ENCODE measurements around the gene PARD3B. TPM values are rescaled to one million over a fixed set of nuclear protein-coding genes. Genes with fewer than 3 reads are reported as not detected.

PARD3B gene
- total and polyA plus RNA-seq, 2 of the 8 experiments (the other 6 are each of a cell fraction or from before 2014, with no cell fraction given) = 1.2 to 5.7 TPM

GRCh38 chr2:205425102-205425501, 879.8 kb downstream of the PARD3B start:
- FAIRE-seq (no peak), DNase-seq (ENCODE audit: low read depth in 1 of 2, low spot score in 2 of 2) (no peak)
- H3K4me2 ChIP-seq (ENCODE audit: insufficient read depth in 1 of 2, low read depth in 2 of 2, low read length in 2 of 2) = no peak overlapping the region
- ChIA-PET CTCF (ENCODE audit: partially characterized antibody) (interaction anchor here (0.8 to 1.1 kb wide), 3 partner anchors 16 to 186 kb away, joined by 3 read pairs; no protein-coding TSS in a partner anchor), POLR2A (ENCODE audit: partially characterized antibody) (no interaction called here)
- H3K79me2 ChIP-seq (ENCODE audit: control insufficient read depth in 1 of 2, insufficient read depth in 2 of 2, low read length in 2 of 2) = no peaks in the 10 kb centered on the region
- peaks cover 0 to 2% (median 0%) of the 10 kb centered on the region in 4 experiments; a peak in 1 of 7 replicates for H3K4me1 ChIP-seq (replicated peaks in 1 of 4; ENCODE audit: control insufficient read depth in 3 of 4, insufficient read depth in 4 of 4, low read length in 3 of 4)
- H2BK5ac ChIP-seq (ENCODE audit: low read depth, low read length) = no peak overlapping the region
- no peaks in the 10 kb centered on the region for H4K20me1 ChIP-seq (replicated peaks in 1 of 2; ENCODE audit: control insufficient read depth in 1 of 2, insufficient read depth in 2 of 2, low read length in 2 of 2)
- H3K14ac ChIP-seq (ENCODE audit: insufficient read length) = no peak overlapping the region
- H2BK20ac ChIP-seq (ENCODE audit: low read length) = no peak overlapping the region
- H3K36me3 ChIP-seq (ENCODE audit: control insufficient read depth in 2 of 4, insufficient read depth in 4 of 4, low read length in 3 of 4) = no peaks in the 10 kb centered on the region
- H3K4me3 ChIP-seq (ENCODE audit: extremely low read depth in 1 of 4, insufficient read depth in 2 of 4, low read depth in 3 of 4, low read length in 4 of 4) = no peak overlapping the region
- no peak overlapping the region for H3K56ac ChIP-seq (replicated peaks; ENCODE audit: insufficient read length, low read depth, low read length)
- no peak overlapping the region for H3K27ac ChIP-seq (ENCODE audit: low read depth, low read length)
- no peak overlapping the region for H3K9ac ChIP-seq (replicated peaks in 1 of 4; ENCODE audit: extremely low read depth in 1 of 4, low read depth in 3 of 4, low read length in 3 of 4)
- H2BK120ac ChIP-seq (replicated peaks; ENCODE audit: low read depth, low read length) = no peak overlapping the region
- no peak overlapping the region for H3K4ac ChIP-seq (replicated peaks; ENCODE audit: insufficient read length, low read depth, low read length)
- 80% methylated on average over 2 of the region's 2 CpGs; no CpG with 5 or more reads in 1 of the 2 experiments for WGBS, 2 experiments (ENCODE audit: extremely low coverage in 1 of 2, insufficient coverage in 1 of 2, insufficient read length in 1 of 2, insufficient replicate concordance in 2 of 2, low coverage in 1 of 2, low lambda C conversion rate in 2 of 2, missing lambda C conversion rate in 1 of 2)
- no peaks in the 10 kb centered on the region for H3K23me2 ChIP-seq (ENCODE audit: low read depth, low read length)
- no peak overlapping the region for H4K91ac ChIP-seq (replicated peaks; ENCODE audit: insufficient read length, low read length)
- H3K18ac ChIP-seq (ENCODE audit: extremely low read depth, low read length) = no peak overlapping the region
- H4K5ac ChIP-seq (ENCODE audit: insufficient read length, low read depth, low read length) = no peak overlapping the region
- H2AK5ac ChIP-seq (ENCODE audit: low read depth, low read length) = no peak overlapping the region
- no peak overlapping the region for H4K8ac ChIP-seq (ENCODE audit: extremely low read depth, insufficient read depth, low read length)
- H3K79me1 ChIP-seq (ENCODE audit: low read depth, low read length) = no peaks in the 10 kb centered on the region
- H2BK12ac ChIP-seq (ENCODE audit: low read depth, low read length) = no peak overlapping the region
- H2AFZ ChIP-seq (ENCODE audit: low read length) = no peak overlapping the region
- H3K23ac ChIP-seq (ENCODE audit: insufficient read length) = no peak overlapping the region
- H3K27me3 ChIP-seq (replicated peaks in 1 of 4; ENCODE audit: control insufficient read depth in 3 of 4, extremely low read depth in 1 of 4, insufficient read depth in 3 of 4, low read length in 3 of 4) = no peaks in the 10 kb centered on the region; a peak in 1 of 7 replicates
- H3K9me3 ChIP-seq (ENCODE audit: insufficient read depth in 2 of 2, low read depth in 1 of 2, low read length in 1 of 2) = 0 out of 4 replicates have a peak, but pooled peaks cover 0 to 3% of the 10 kb centered on the region in 2 experiments
- no peak overlapping the region for H2BK15ac ChIP-seq (ENCODE audit: low read length)
- TF ChIP-seq TAF1 (IDR thresholded peaks at IDR 0.05; ENCODE audit: low read depth, low read length) = no peak
- TF ChIP-seq RBBP5 (IDR thresholded peaks at IDR 0.05; ENCODE audit: borderline replicate concordance, low read depth, low read length) = no peak
- no peak for TF ChIP-seq SP1 (IDR thresholded peaks at IDR 0.05; ENCODE audit: low read depth, low read length)
- TF ChIP-seq BCL11A (IDR thresholded peaks at IDR 0.05; ENCODE audit: low read depth in 2 of 2, low read length in 2 of 2) = no peak
- TF ChIP-seq CREB1 (IDR thresholded peaks at IDR 0.05) = no peak
- no peak for TF ChIP-seq SUZ12 (IDR thresholded peaks at IDR 0.05; ENCODE audit: low read length)
- no peak for TF ChIP-seq EP300 (IDR thresholded peaks at IDR 0.05; ENCODE audit: borderline replicate concordance in 1 of 2, low read depth in 2 of 2, low read length in 2 of 2)
- TF ChIP-seq ASH2L (IDR thresholded peaks at IDR 0.05; ENCODE audit: low read length) = no peak
- TF ChIP-seq RFX5 (IDR thresholded peaks at IDR 0.05; ENCODE audit: borderline replicate concordance, low read depth, low read length) = no peak
- TF ChIP-seq CBX8 (IDR thresholded peaks at IDR 0.05; ENCODE audit: borderline replicate concordance, low read depth, low read length) = no peak
- no peak for TF ChIP-seq ZNF274 (IDR thresholded peaks at IDR 0.05; ENCODE audit: borderline replicate concordance, extremely low read depth, low read length)
- TF ChIP-seq EZH2 (IDR thresholded peaks at IDR 0.05; ENCODE audit: low read depth, low read length, severe bottlenecking) = no peak
- no peak for TF ChIP-seq SP4 (IDR thresholded peaks at IDR 0.05; ENCODE audit: low read length)
- TF ChIP-seq POLR2AphosphoS5 (IDR thresholded peaks at IDR 0.05; ENCODE audit: low read depth, low read length) = no peak
- no peak for TF ChIP-seq SIN3A (conservative IDR thresholded peaks at IDR 0.05 in 1 of 2, IDR thresholded peaks at IDR 0.05 in 1 of 2; ENCODE audit: low read depth in 1 of 2, low read length in 2 of 2)

Data from H1 (cell line).